Prostate gland (tissue), 2 donors: ENCODE results near the gene ERN2. TPM values are rescaled to one million over a fixed set of nuclear protein-coding genes. Genes with fewer than 3 reads are reported as not detected.

ENCODE experiments used
- DNase-seq: peaks from one replicate; pipeline ENCODE4 v3.0.0-alpha.2; 2019; ENCODE audit warnings: low spot score
- H3K27ac ChIP-seq, 2 donors: fragments of 200-600 bp; sonication (generic); 2 replicates each; pipeline ENCODE4 v1.5.1; 2017 to 2019
- H3K27me3 ChIP-seq: fragments of 200-600 bp; sonication (generic); replicated peaks from 2 replicates; pipeline ENCODE4 v1.5.1; 2019; ENCODE audit not compliant: insufficient read depth
- H3K36me3 ChIP-seq, 2 donors: fragments of 200-600 bp; sonication (generic); 1 replicate in 1 of 2; 2 replicates in 1 of 2; pipeline versions ENCODE4 v1.5.1 to v1.8.1; 2017 to 2019
- H3K4me1 ChIP-seq: fragments of 200-600 bp; sonication (generic); replicated peaks from 2 replicates; pipeline ENCODE4 v1.5.1; 2019
- H3K4me3 ChIP-seq, 2 donors: fragments of 200-600 bp; sonication (generic); 2 replicates each; pipeline ENCODE4 v1.5.1; 2017 to 2019
- H3K9me3 ChIP-seq: fragments of 200-600 bp; sonication (generic); 2 replicates; pipeline ENCODE4 v1.5.1; 2017
- POLR2A ChIP-seq: fragments of 450-650 bp; IDR thresholded peaks from one replicate; pipeline ENCODE4 v1.6.1; 2016; ENCODE audit warnings: antibody characterized with exemption, mild to moderate bottlenecking
- POLR2AphosphoS5 ChIP-seq: sonication (generic); formaldehyde crosslinking; IDR thresholded peaks from one replicate; pipeline ENCODE4 v1.6.1; 2017; ENCODE audit warnings: antibody characterized with exemption
- WGBS: methylation state at CpG from one replicate; pipeline ENCODE4 v1.1.5; 2018; 5-methylcytosine and 5-hydroxymethylcytosine counted together
- intact Hi-C: fragments of 100-400 bp; cut with DNase I; formaldehyde crosslinking; loops from one replicate; pipeline ENCODE4 v1.14.2; 2022
- total RNA-seq, 2 donors: library from RNA; depleted of rRNA; stranded (reverse); fragments of >200 nt; gene quantifications; one replicate each; pipeline ENCODE4 v1.1.0, GENCODE V29; 2016
- TF ChIP-seq, protein P1 (sequence below), 4 experiments: fragments of 200-600 bp in 2 of 4; fragments of 450-650 bp in 2 of 4; sonication (generic) in 2 of 4; IDR thresholded peaks; 1 replicate in 3 of 4; 2 replicates in 1 of 4; pipeline ENCODE4 v1.5.1; 2016 to 2019; ENCODE audit warnings: antibody characterized with exemption in 4 of 4, mild to moderate bottlenecking in 2 of 4, moderate library complexity in 2 of 4

ERN2 gene
- total RNA-seq, 2 donors from 2014 or later, result 2.9 to 6.0 TPM

- TF ChIP-seq POLR2A, result no peak
- TF ChIP-seq POLR2AphosphoS5, result no peak
- TF ChIP-seq, protein P1, sequence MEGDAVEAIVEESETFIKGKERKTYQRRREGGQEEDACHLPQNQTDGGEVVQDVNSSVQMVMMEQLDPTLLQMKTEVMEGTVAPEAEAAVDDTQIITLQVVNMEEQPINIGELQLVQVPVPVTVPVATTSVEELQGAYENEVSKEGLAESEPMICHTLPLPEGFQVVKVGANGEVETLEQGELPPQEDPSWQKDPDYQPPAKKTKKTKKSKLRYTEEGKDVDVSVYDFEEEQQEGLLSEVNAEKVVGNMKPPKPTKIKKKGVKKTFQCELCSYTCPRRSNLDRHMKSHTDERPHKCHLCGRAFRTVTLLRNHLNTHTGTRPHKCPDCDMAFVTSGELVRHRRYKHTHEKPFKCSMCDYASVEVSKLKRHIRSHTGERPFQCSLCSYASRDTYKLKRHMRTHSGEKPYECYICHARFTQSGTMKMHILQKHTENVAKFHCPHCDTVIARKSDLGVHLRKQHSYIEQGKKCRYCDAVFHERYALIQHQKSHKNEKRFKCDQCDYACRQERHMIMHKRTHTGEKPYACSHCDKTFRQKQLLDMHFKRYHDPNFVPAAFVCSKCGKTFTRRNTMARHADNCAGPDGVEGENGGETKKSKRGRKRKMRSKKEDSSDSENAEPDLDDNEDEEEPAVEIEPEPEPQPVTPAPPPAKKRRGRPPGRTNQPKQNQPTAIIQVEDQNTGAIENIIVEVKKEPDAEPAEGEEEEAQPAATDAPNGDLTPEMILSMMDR (IDR thresholded peaks at IDR 0.05), result no peak
- H3K36me3 ChIP-seq, result no peaks in the 10 kb centered on the region
- H3K9me3 ChIP-seq, result no peaks in the 10 kb centered on the region
- H3K27ac ChIP-seq, result no peak overlapping the region
- no peaks in the 10 kb centered on the region for H3K27me3 ChIP-seq
- H3K4me1 ChIP-seq, result no peaks in the 10 kb centered on the region
- intact Hi-C loops, result no loop called here
- no peak for DNase-seq
- H3K4me3 ChIP-seq, result no peak overlapping the region
- WGBS, result 16% methylated on average over 8 of the region's 8 CpGs
Observed at GRCh38 chr16:23700509-23700908, 12.5 kb downstream of the ERN2 start.

DNA sequence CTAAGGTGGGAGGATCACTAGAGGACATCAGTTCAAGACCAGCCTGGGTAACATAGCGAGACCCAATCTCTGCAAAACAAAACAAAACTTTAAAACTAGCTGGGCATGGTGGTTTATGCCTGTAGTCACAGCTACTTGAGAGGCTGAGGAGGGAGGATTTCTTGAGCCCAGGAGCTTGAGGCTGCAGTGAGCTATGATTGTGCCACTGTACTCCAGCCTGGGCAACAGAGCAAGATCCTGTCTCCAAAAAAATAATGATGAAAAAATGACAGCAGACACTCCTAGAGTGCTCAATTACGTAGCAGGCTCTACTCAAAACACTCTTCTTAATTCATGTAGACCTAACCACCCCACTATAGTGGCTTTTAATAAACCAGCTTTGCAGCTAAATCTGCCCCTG lies 12.9 kb downstream of the ERN2 start:
- DNase-seq, result no peak
- Histone ChIP-seq H3K27ac (no peak overlapping the region), H3K9me3 (no peaks in the 10 kb centered on the region), H3K4me1 (no peaks in the 10 kb centered on the region), H3K27me3 (no peaks in the 10 kb centered on the region), H3K4me3 (no peak overlapping the region), H3K36me3 (no peaks in the 10 kb centered on the region)
- TF ChIP-seq POLR2AphosphoS5 (no peak), POLR2A (no peak)
- TF ChIP-seq, protein P1 (IDR thresholded peaks at IDR 0.05), result no peak
- WGBS, result 87% methylated on average over 2 of the region's 2 CpGs
- intact Hi-C loops, result no loop called here

GRCh38 chr16:23699100-23699499 lies 13.9 kb downstream of the ERN2 start:
- H3K9me3 ChIP-seq, result no peaks in the 10 kb centered on the region
- no peaks in the 10 kb centered on the region for H3K27me3 ChIP-seq
- TF ChIP-seq POLR2AphosphoS5, result no peak
- TF ChIP-seq POLR2A, result no peak
- TF ChIP-seq, protein P1 (IDR thresholded peaks at IDR 0.05), result no peak
- no peak for DNase-seq
- no peaks in the 10 kb centered on the region for H3K4me1 ChIP-seq
- intact Hi-C loops, result no loop called here
- 65% methylated on average over 4 of the region's 4 CpGs for WGBS
- no peak overlapping the region for H3K4me3 ChIP-seq
- no peaks in the 10 kb centered on the region for H3K36me3 ChIP-seq
- no peak overlapping the region for H3K27ac ChIP-seq

- no peaks in the 10 kb centered on the region for H3K9me3 ChIP-seq
- no peak overlapping the region for H3K4me3 ChIP-seq
- H3K36me3 ChIP-seq, result no peaks in the 10 kb centered on the region
- no peak overlapping the region for H3K27ac ChIP-seq
- no peaks in the 10 kb centered on the region for H3K27me3 ChIP-seq
- no peak for DNase-seq
- no peaks in the 10 kb centered on the region for H3K4me1 ChIP-seq
- TF ChIP-seq POLR2A (no peak), POLR2AphosphoS5 (no peak)
- TF ChIP-seq, protein P1 (IDR thresholded peaks at IDR 0.05), result no peak
- intact Hi-C loops, result no loop called here
- 88% methylated on average over 11 of the region's 11 CpGs for WGBS
Observed at GRCh38 chr16:23695756-23696155, 17.3 kb downstream of the ERN2 start.

DNA sequence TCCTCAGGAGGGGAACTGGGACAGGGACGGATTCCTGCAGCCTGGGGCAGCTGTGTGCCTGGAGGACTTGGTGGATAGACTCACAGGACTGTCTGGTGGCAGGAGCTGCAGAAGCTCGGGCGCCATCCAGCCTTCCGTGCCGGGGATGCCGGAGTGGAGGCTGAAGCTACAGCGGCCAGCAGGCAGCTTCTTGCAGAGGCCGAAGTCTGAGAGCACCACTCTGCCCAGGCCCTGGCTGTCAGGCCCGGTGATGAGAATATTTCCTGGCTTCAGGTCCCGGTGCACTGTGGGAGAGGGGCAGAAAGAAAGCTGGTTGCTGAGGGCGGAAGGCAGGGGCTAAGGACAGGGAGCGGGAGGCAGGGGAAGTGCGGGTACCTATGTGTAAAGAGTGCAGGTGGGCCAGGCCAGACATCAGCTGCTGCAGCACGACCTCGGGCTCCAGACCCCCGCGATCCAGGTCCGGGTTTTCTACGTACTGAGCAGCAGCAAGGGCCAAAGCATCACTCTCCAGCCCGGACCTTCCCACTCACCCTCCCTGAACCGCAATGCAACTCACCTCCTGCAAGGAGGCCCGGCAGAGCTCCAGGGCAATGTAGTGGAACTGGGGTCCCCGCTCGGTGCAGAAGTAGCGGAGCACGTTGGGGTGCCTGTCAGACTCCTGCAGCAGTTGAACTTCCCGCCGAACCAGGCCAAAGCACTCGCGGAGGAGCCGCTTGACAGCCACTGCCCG lies 18.2 kb downstream of the ERN2 start:
- Histone ChIP-seq H3K27ac (no peak overlapping the region), H3K9me3 (no peaks in the 10 kb centered on the region), H3K27me3 (no peaks in the 10 kb centered on the region), H3K36me3 (peaks cover 0 to 5% of the 10 kb centered on the region in 2 donors), H3K4me3 (no peak overlapping the region), H3K4me1 (no peaks in the 10 kb centered on the region)
- intact Hi-C loops, result no loop called here
- TF ChIP-seq POLR2A (no peak), POLR2AphosphoS5 (no peak)
- TF ChIP-seq, protein P1 (IDR thresholded peaks at IDR 0.05), result no peak
- 18% methylated on average over 29 of the region's 32 CpGs for WGBS
- no peak for DNase-seq
